Panc1 (cell line): ENCODE measurements around the gene TRDMT1. TPM values are rescaled to one million over a fixed set of nuclear protein-coding genes. Genes with fewer than 3 reads are reported as not detected.

ENCODE experiments used
- ATAC-seq: fragments of 200-7000 bp; cut with Tn5 transposase; 2 replicates; pipeline ENCODE4 v1.9.1; 2020; ENCODE audit warnings: mild to moderate bottlenecking, moderate library complexity
- BruUV-seq: library from RNA; stranded (reverse); fragments of 400-500 nt; replicated peaks from 2 replicates; lab custom pipeline; 2021; lab: Mats Ljungman, UMichigan
- CTCF ChIA-PET: fragments of 300-600 bp; sonication (Branson Sonifier 250); formaldehyde crosslinking; loops from one replicate; lab custom pipeline; 2022; ENCODE audit warnings: antibody characterized with exemption; lab: Charles Lee
- POLR2A ChIA-PET: fragments of 300-600 bp; sonication (Branson Sonifier 250); formaldehyde crosslinking; loops from one replicate; lab custom pipeline; 2022; ENCODE audit warnings: antibody characterized with exemption; lab: Charles Lee
- DNase-seq: peaks from one replicate; pipeline ENCODE4 v3.0.0-alpha.2; 2010; ENCODE audit warnings: low read depth, low spot score
- H3K27ac ChIP-seq: 2 replicates; pipeline ENCODE4 v1.5.1; 2011; ENCODE audit warnings: mild to moderate bottlenecking, low read length, inconsistent platforms
- H3K27me3 ChIP-seq: fragments of 200-500 bp; sonication (Bioruptor generic); 2 replicates; pipeline ENCODE4 v1.6.0; 2014; ENCODE audit warnings: low read length, inconsistent platforms; ENCODE audit not compliant: control insufficient read depth, insufficient read depth
- H3K36me3 ChIP-seq: fragments of 200-500 bp; sonication (Bioruptor generic); 2 replicates; pipeline ENCODE4 v1.5.1; 2014; ENCODE audit warnings: inconsistent platforms, mild to moderate bottlenecking, low read length, moderate library complexity; ENCODE audit not compliant: control insufficient read depth, insufficient read depth
- H3K4me1 ChIP-seq: 2 replicates; pipeline ENCODE4 v1.5.1; 2011; ENCODE audit warnings: inconsistent platforms, mild to moderate bottlenecking, low read length, moderate library complexity; ENCODE audit not compliant: control insufficient read depth, insufficient read depth
- H3K4me3 ChIP-seq, 2 experiments: 2 replicates each; pipeline ENCODE4 v1.5.1; 2011 to 2012; ENCODE audit warnings: low read depth in 2 of 2, low read length in 2 of 2, mild to moderate bottlenecking in 2 of 2, inconsistent platforms in 1 of 2, moderate library complexity in 1 of 2
- H3K9me3 ChIP-seq: fragments of 200-500 bp; sonication (Bioruptor generic); 2 replicates; pipeline ENCODE4 v1.5.1; 2014; ENCODE audit warnings: low read depth, mild to moderate bottlenecking, inconsistent platforms, low read length, moderate library complexity; ENCODE audit not compliant: control insufficient read depth, insufficient read depth
- CTCF ChIP-seq: fragments of 450-650 bp; IDR thresholded peaks from 2 replicates; pipeline ENCODE4 v1.5.1; 2017; ENCODE audit warnings: mild to moderate bottlenecking
- POLR2AphosphoS5 ChIP-seq: IDR thresholded peaks from 2 replicates; pipeline ENCODE4 v1.6.1; 2012; ENCODE audit warnings: mild to moderate bottlenecking, low read depth, low read length, moderate library complexity
- REST ChIP-seq, 2 experiments: IDR thresholded peaks; 2 replicates each; pipeline ENCODE4 v1.6.1; 2011 to 2012; ENCODE audit warnings: low read depth in 2 of 2, control low read depth in 1 of 2, low read length in 1 of 2, mild to moderate bottlenecking in 1 of 2, moderate library complexity in 1 of 2; ENCODE audit not compliant: insufficient read depth in 1 of 2
- SIN3A ChIP-seq: IDR thresholded peaks from 2 replicates; pipeline ENCODE4 v1.6.1; 2012; ENCODE audit warnings: low read depth, mild to moderate bottlenecking, low read length, moderate library complexity, borderline replicate concordance; ENCODE audit not compliant: insufficient read depth
- TCF7L2 ChIP-seq: IDR thresholded peaks from 2 replicates; pipeline ENCODE4 v1.6.1; 2011; ENCODE audit warnings: mild to moderate bottlenecking, low read depth, low read length, inconsistent platforms
- in situ Hi-C: cut with HindIII; loops from 2 replicates; pipeline ENCODE4 v1.10.0; 2016; ENCODE audit warnings: low sequenced_read_pairs, low pct_unique_long_range_greater_than_20kb
- intact Hi-C: fragments of 100-400 bp; cut with micrococcal nuclease; formaldehyde crosslinking; loops from one replicate; pipeline ENCODE4 v1.10.0; 2022; ENCODE audit not compliant: unreplicated experiment
- total RNA-seq: library from RNA; stranded (reverse); gene quantifications from one replicate; pipeline ENCODE4 v1.2.1, GENCODE V29; 2021; ENCODE audit not compliant: unreplicated experiment

The TRDMT1 gene
- total RNA-seq, 1 experiment from 2014 or later: 7.6 TPM

- peaks cover 2% of the 10 kb centered on the region; the same call in 1 of the 2 replicates for H3K9me3 ChIP-seq
- no peak for DNase-seq
- no peak for ATAC-seq
- TF ChIP-seq TCF7L2: no peak
- TF ChIP-seq POLR2AphosphoS5: peak; percentile 22; the same call in 1 of the 2 replicates
- TSS peak; percentile 70 for BruUV-seq
- H3K27ac ChIP-seq: peak overlapping the region; percentile 99
- ChIA-PET CTCF (no interaction called here), POLR2A (interaction anchor here (0.5 to 1.4 kb wide), 3 partner anchors 9 to 231 kb away, joined by 3 to 7 read pairs (median 3); partner anchors contain the start of gene VIM)
- peaks cover 17% of the 10 kb centered on the region for H3K4me1 ChIP-seq
- in situ Hi-C loops: no loop called here
- intact Hi-C loops: no loop called here
- no peaks in the 10 kb centered on the region for H3K36me3 ChIP-seq
- H3K27me3 ChIP-seq: no peaks in the 10 kb centered on the region
- H3K4me3 ChIP-seq: peak overlapping the region; percentile 52 to 54
Measured at GRCh38 chr10:17199351-17199804, 2.1 kb downstream of the TRDMT1 start.

- TF ChIP-seq TCF7L2 (no peak), REST (IDR thresholded peaks at IDR 0.05; ENCODE audit: insufficient read depth in 1 of 2, low read depth in 2 of 2, low read length in 1 of 2) (no peak), CTCF (no peak), SIN3A (no peak)
- H3K4me3 ChIP-seq: no peak overlapping the region
- BruUV-seq: no TSS peak
- DNase-seq (no peak), ATAC-seq (no peak)
- in situ Hi-C loops (no loop called here), intact Hi-C loops (no loop called here)
- POLR2A ChIA-PET: no interaction called here
- peaks cover 7% of the 10 kb centered on the region for H3K4me1 ChIP-seq
- H3K36me3 ChIP-seq: no peaks in the 10 kb centered on the region
- peak overlapping the region; percentile 99 for H3K27ac ChIP-seq
- no peaks in the 10 kb centered on the region for H3K27me3 ChIP-seq
- CTCF ChIA-PET: no interaction called here
- H3K9me3 ChIP-seq: peaks cover 2% of the 10 kb centered on the region; the same call in 1 of the 2 replicates
Measured at GRCh38 chr10:17196573-17196972, 4.9 kb downstream of the TRDMT1 start.

- ATAC-seq (no peak), DNase-seq (no peak)
- no TSS peak for BruUV-seq
- CTCF ChIA-PET: no interaction called here
- peaks cover 7% of the 10 kb centered on the region for H3K4me1 ChIP-seq
- TF ChIP-seq CTCF: no peak
- TF ChIP-seq TCF7L2: no peak
- no peak for TF ChIP-seq SIN3A
- TF ChIP-seq POLR2AphosphoS5: no peak
- TF ChIP-seq REST (IDR thresholded peaks at IDR 0.05; ENCODE audit: insufficient read depth in 1 of 2, low read depth in 2 of 2, low read length in 1 of 2): no peak
- H3K9me3 ChIP-seq: peaks cover 2% of the 10 kb centered on the region; the same call in 1 of the 2 replicates
- H3K27me3 ChIP-seq: no peaks in the 10 kb centered on the region
- in situ Hi-C loops (no loop called here), intact Hi-C loops (no loop called here)
- peak overlapping the region; percentile 99 for H3K27ac ChIP-seq
- H3K4me3 ChIP-seq: no peak overlapping the region
- POLR2A ChIA-PET: no interaction called here
- H3K36me3 ChIP-seq: no peaks in the 10 kb centered on the region
Measured at GRCh38 chr10:17196045-17196444, 5.4 kb downstream of the TRDMT1 start.
